DMS53 treated with DMSO at 0.1 percent for 48 hours (cell line): ENCODE measurements around the gene GPR183.

Experiments
- DNase-seq: peaks from one replicate; lab custom pipeline; 2025; ENCODE audit not compliant: unreplicated experiment; lab: John Stamatoyannopoulos, UW

GPR183 gene

GRCh38 chr13:99295488-99296252 lies 11.5 kb downstream of the GPR183 start:
- no peak for DNase-seq

GRCh38 chr13:99294958-99295357 lies 12.2 kb downstream of the GPR183 start:
- no peak for DNase-seq

GRCh38 chr13:99294198-99294597 lies 13.0 kb downstream of the GPR183 start:
- DNase-seq, result no peak

- DNase-seq, result no peak
These were observed 14.0 kb downstream of the GPR183 start for GRCh38 chr13:99293178-99293577.

GRCh38 chr13:99290894-99291293 lies 16.3 kb downstream of the GPR183 start:
- DNase-seq, result no peak

- DNase-seq, result no peak
These were observed 17.4 kb downstream of the GPR183 start for GRCh38 chr13:99289674-99290337.

GRCh38 chr13:99289271-99289670 lies 17.9 kb downstream of the GPR183 start:
- no peak for DNase-seq

GRCh38 chr13:99288089-99288488 lies 19.1 kb downstream of the GPR183 start:
- no peak for DNase-seq

- no peak for DNase-seq
These were observed 19.6 kb downstream of the GPR183 start for GRCh38 chr13:99287551-99287950.

- no peak for DNase-seq
These were observed 21.6 kb downstream of the GPR183 start for GRCh38 chr13:99285432-99286182.

GRCh38 chr13:99282264-99283231 lies 24.7 kb downstream of the GPR183 start:
- DNase-seq, result no peak

GRCh38 chr13:99281811-99282263 lies 25.4 kb downstream of the GPR183 start:
- DNase-seq, result no peak

GRCh38 chr13:99280166-99280565 lies 27.0 kb downstream of the GPR183 start:
- DNase-seq, result no peak

- no peak for DNase-seq
These were observed 27.6 kb downstream of the GPR183 start for GRCh38 chr13:99279637-99280036.

- no peak for DNase-seq
These were observed 28.4 kb downstream of the GPR183 start for GRCh38 chr13:99278843-99279242.

GRCh38 chr13:99278200-99278599 lies 29.0 kb downstream of the GPR183 start:
- DNase-seq, result no peak

GRCh38 chr13:99277629-99278028 lies 29.6 kb downstream of the GPR183 start:
- DNase-seq, result no peak

- DNase-seq, result no peak
These were observed 30.5 kb downstream of the GPR183 start for GRCh38 chr13:99276706-99277105.

GRCh38 chr13:99275093-99275469 lies 32.1 kb downstream of the GPR183 start:
- DNase-seq, result no peak

GRCh38 chr13:99273128-99273527 lies 34.1 kb downstream of the GPR183 start:
- no peak for DNase-seq

GRCh38 chr13:99272481-99272880 lies 34.7 kb downstream of the GPR183 start:
- no peak for DNase-seq
